Effector memory CD8-positive, alpha-beta T cell (primary cell): Measurements from ENCODE around the gene OSR1.

Source experiments
- ATAC-seq: fragments of 150-1000 bp; cut with Tn5 transposase; replicated peaks from 2 replicates; pipeline ENCODE4 v1.10.0; 2021; ENCODE audit warnings: mild to moderate bottlenecking, moderate library complexity
- DNase-seq, 3 experiments: peaks; one replicate each; pipeline ENCODE4 v3.0.0; 2021
- H3K27ac Mint-ChIP-seq, 2 donors: one replicate each; pipeline ENCODE4 v1.8.0; 2022; ENCODE audit warnings: mild to moderate bottlenecking in 2 of 2, mixed read lengths in 2 of 2, moderate library complexity in 2 of 2
- H3K27me3 Mint-ChIP-seq, 2 donors: one replicate each; pipeline ENCODE4 v1.8.0; 2022; ENCODE audit warnings: mixed read lengths in 2 of 2
- H3K36me3 Mint-ChIP-seq: one replicate; pipeline ENCODE4 v1.8.0; 2022; ENCODE audit warnings: mild to moderate bottlenecking, moderate library complexity, mixed read lengths; ENCODE audit not compliant: insufficient read depth
- H3K4me1 Mint-ChIP-seq, 2 donors: one replicate each; pipeline ENCODE4 v1.8.0; 2022; ENCODE audit warnings: low read depth in 2 of 2, mixed read lengths in 2 of 2
- H3K4me3 Mint-ChIP-seq, 2 donors: one replicate each; pipeline ENCODE4 v1.8.0; 2022; ENCODE audit warnings: mild to moderate bottlenecking in 2 of 2, mixed read lengths in 2 of 2, moderate library complexity in 2 of 2
- H3K9me3 Mint-ChIP-seq, 2 donors: one replicate each; pipeline ENCODE4 v1.8.0; 2022; ENCODE audit warnings: mixed read lengths in 2 of 2

OSR1 gene

DNA sequence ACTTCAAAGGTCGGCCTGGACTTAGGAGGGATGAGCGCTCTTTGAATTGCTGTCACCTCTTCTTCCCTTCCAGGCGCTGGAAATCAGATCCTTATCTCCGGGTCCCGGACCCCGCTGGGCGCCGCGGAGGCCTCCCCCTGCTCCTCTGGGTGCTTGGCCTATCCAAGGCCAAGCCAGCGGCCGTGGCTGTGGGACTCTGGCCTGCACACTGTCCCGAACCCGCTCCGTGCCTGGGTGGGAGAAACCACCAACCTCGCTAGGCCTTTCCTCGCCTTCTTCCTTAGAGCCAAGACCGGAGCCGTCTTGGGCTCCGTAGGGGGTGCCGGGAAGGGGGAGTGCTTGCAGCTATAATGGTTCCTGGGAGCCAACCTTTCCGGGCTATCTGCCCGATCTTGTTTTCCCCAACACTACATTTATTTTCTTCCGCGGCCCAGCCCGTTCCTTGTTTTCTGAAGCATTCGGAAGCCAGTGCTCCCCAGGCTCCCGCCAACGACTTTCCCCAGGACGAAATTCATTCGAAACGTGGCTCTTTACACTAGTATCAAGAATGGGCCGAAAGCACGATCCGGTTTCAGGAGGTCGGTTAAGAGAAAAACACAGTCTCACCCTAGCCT, 2.4 kb downstream of the OSR1 start:
- Mint-ChIP-seq H3K9me3 (no peaks in the 10 kb centered on the region), H3K4me3 (peak overlapping the region in 1 of 2 donors; percentile 40), H3K27ac (no peak overlapping the region), H3K4me1 (peaks cover 29 to 31% of the 10 kb centered on the region in 2 donors), H3K36me3 (peaks cover 18% of the 10 kb centered on the region), H3K27me3 (peaks cover 80 to 100% of the 10 kb centered on the region in 2 donors)
- DNase-seq (no peak), ATAC-seq (no peak)

GRCh38 chr2:19355416-19355821, 3.0 kb downstream of the OSR1 start:
- H3K4me3 Mint-ChIP-seq: no peak overlapping the region
- peaks cover 80 to 100% of the 10 kb centered on the region in 2 donors for H3K27me3 Mint-ChIP-seq
- H3K36me3 Mint-ChIP-seq: peaks cover 16% of the 10 kb centered on the region
- H3K27ac Mint-ChIP-seq: no peak overlapping the region
- peaks cover 33 to 35% of the 10 kb centered on the region in 2 donors for H3K4me1 Mint-ChIP-seq
- ATAC-seq: no peak
- no peaks in the 10 kb centered on the region for H3K9me3 Mint-ChIP-seq
- no peak for DNase-seq

GRCh38 chr2:19355014-19355405, 3.4 kb downstream of the OSR1 start:
- Mint-ChIP-seq H3K4me3 (no peak overlapping the region), H3K27me3 (peaks cover 78 to 100% of the 10 kb centered on the region in 2 donors), H3K36me3 (peaks cover 14% of the 10 kb centered on the region), H3K4me1 (peaks cover 33 to 35% of the 10 kb centered on the region in 2 donors), H3K9me3 (no peaks in the 10 kb centered on the region), H3K27ac (no peak overlapping the region)
- DNase-seq (no peak), ATAC-seq (no peak)

GRCh38 chr2:19353721-19354050, 4.7 kb downstream of the OSR1 start:
- DNase-seq: no peak
- Mint-ChIP-seq H3K4me3 (no peak overlapping the region), H3K36me3 (peaks cover 24% of the 10 kb centered on the region), H3K27me3 (peaks cover 83 to 100% of the 10 kb centered on the region in 2 donors), H3K9me3 (no peaks in the 10 kb centered on the region), H3K4me1 (peaks cover 35 to 39% of the 10 kb centered on the region in 2 donors), H3K27ac (no peak overlapping the region)
- ATAC-seq: no peak

DNA sequence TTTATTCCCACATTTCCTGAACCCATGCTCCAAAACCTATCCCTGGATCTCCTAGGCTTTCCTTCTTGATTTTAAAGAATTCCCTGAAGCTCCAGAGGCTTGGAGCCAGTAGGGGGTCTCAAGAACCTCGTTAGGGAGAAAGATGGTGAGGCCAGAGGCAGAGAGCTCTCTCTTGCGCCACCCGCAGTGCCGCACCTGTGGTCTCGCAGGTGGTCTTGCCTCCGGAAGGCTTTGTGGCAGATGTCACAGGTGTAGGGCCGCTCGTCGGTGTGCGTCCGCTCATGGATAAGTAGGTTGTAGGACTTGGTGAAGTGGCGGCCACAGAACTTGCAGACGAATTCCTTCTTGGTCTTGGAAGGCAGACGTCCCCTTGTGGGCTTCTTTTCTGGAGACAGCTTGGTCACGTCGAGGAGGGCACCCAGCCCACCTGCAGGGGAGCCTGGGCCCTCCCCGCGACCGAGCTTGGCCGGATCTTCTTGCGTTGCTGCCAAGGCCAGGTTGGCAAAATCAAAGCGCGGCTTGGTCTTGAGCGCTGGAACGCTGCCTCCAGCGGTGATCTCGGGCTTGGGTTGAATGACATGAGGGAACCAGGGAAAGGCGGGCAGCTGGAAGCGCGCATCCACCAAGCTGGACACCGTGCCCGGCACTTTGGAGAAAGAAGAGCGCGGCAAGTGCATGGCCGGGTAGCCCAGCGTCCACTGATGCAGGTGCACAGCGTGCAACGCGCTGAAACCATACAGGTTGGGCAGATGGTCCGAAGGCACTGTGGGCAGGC, 5.3 kb downstream of the OSR1 start:
- Mint-ChIP-seq H3K27ac (no peak overlapping the region), H3K9me3 (no peaks in the 10 kb centered on the region), H3K27me3 (peaks cover 83 to 100% of the 10 kb centered on the region in 2 donors), H3K4me1 (peaks cover 38 to 43% of the 10 kb centered on the region in 2 donors), H3K36me3 (peaks cover 30% of the 10 kb centered on the region), H3K4me3 (no peak overlapping the region)
- ATAC-seq (no peak), DNase-seq (no peak)

- Mint-ChIP-seq H3K36me3 (peaks cover 35% of the 10 kb centered on the region), H3K27ac (no peak overlapping the region), H3K4me3 (peak overlapping the region; percentile 21 to 29), H3K4me1 (peaks cover 37 to 39% of the 10 kb centered on the region in 2 donors), H3K9me3 (no peaks in the 10 kb centered on the region), H3K27me3 (peaks cover 73 to 92% of the 10 kb centered on the region in 2 donors)
- DNase-seq (no peak), ATAC-seq (no peak)
Observed at GRCh38 chr2:19351899-19352697, 6.3 kb downstream of the OSR1 start.

- peak overlapping the region; percentile 29 to 59 for H3K4me3 Mint-ChIP-seq
- no peak for ATAC-seq
- no peak for DNase-seq
- peaks cover 33 to 34% of the 10 kb centered on the region in 2 donors for H3K4me1 Mint-ChIP-seq
- no peak overlapping the region for H3K27ac Mint-ChIP-seq
- H3K36me3 Mint-ChIP-seq: peaks cover 29% of the 10 kb centered on the region
- peaks cover 67 to 86% of the 10 kb centered on the region in 2 donors for H3K27me3 Mint-ChIP-seq
- H3K9me3 Mint-ChIP-seq: no peaks in the 10 kb centered on the region
Observed at GRCh38 chr2:19351499-19351898, 6.9 kb downstream of the OSR1 start.

- Mint-ChIP-seq H3K36me3 (peaks cover 26% of the 10 kb centered on the region), H3K9me3 (no peaks in the 10 kb centered on the region), H3K4me3 (peak overlapping the region; percentile 46 to 59), H3K27me3 (peaks cover 61 to 80% of the 10 kb centered on the region in 2 donors), H3K4me1 (peaks cover 31 to 32% of the 10 kb centered on the region in 2 donors), H3K27ac (peak overlapping the region in 1 of 2 donors; percentile 28)
- DNase-seq: no peak
- ATAC-seq: no peak
Observed at GRCh38 chr2:19350678-19351401, 7.6 kb downstream of the OSR1 start.

- Mint-ChIP-seq H3K4me1 (peaks cover 31 to 33% of the 10 kb centered on the region in 2 donors), H3K9me3 (no peaks in the 10 kb centered on the region), H3K4me3 (peak overlapping the region in 1 of 2 donors; percentile 87), H3K27me3 (peaks cover 53 to 72% of the 10 kb centered on the region in 2 donors), H3K27ac (no peak overlapping the region), H3K36me3 (peaks cover 26% of the 10 kb centered on the region)
- peak; percentile 37 to 57 (median 50) for DNase-seq
- no peak for ATAC-seq
Observed at GRCh38 chr2:19349911-19350677, 8.3 kb downstream of the OSR1 start.

DNA sequence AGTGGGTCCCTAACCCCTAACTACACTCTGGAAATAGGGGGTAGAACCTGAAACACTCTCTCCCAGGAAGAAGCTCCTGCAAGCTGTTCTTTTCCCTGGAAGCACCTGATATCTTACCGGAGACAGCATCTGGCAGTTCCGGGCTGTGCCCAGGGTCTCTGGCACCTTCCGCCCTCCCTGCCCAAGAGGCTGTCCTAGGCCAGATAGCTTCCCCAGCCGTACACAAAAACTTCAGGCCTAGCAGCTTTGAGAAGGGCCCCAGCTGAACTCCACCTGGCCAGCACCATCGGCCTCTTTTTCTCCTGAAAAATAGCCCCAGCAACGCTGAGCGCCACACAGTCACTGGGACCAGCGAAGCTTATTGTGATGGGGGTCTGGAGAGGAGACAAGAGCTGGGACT, 9.7 kb downstream of the OSR1 start:
- peaks cover 26% of the 10 kb centered on the region for H3K36me3 Mint-ChIP-seq
- H3K27me3 Mint-ChIP-seq: peaks cover 40 to 58% of the 10 kb centered on the region in 2 donors
- peak overlapping the region; percentile 98 to 99 for H3K27ac Mint-ChIP-seq
- ATAC-seq: no peak
- no peaks in the 10 kb centered on the region for H3K9me3 Mint-ChIP-seq
- H3K4me3 Mint-ChIP-seq: peak overlapping the region; percentile 87 to 96
- peaks cover 31 to 33% of the 10 kb centered on the region in 2 donors for H3K4me1 Mint-ChIP-seq
- DNase-seq: no peak

- DNase-seq (peak; percentile 95 to 100 (median 100)), ATAC-seq (peak; percentile 85)
- Mint-ChIP-seq H3K9me3 (no peaks in the 10 kb centered on the region), H3K27me3 (peaks cover 32 to 50% of the 10 kb centered on the region in 2 donors), H3K27ac (peak overlapping the region; percentile 98 to 99), H3K4me1 (peaks cover 23 to 33% of the 10 kb centered on the region in 2 donors), H3K4me3 (peak overlapping the region; percentile 87 to 96), H3K36me3 (peaks cover 26% of the 10 kb centered on the region)
Observed at GRCh38 chr2:19347619-19348562, 10.5 kb downstream of the OSR1 start.
